ENCODE data around the gene SHOC2.

The SHOC2 gene

GRCh38 chr10:110989016-110989415 is 69.6 kb downstream of the SHOC2 start:
- no peak for DNase-seq

DNA sequence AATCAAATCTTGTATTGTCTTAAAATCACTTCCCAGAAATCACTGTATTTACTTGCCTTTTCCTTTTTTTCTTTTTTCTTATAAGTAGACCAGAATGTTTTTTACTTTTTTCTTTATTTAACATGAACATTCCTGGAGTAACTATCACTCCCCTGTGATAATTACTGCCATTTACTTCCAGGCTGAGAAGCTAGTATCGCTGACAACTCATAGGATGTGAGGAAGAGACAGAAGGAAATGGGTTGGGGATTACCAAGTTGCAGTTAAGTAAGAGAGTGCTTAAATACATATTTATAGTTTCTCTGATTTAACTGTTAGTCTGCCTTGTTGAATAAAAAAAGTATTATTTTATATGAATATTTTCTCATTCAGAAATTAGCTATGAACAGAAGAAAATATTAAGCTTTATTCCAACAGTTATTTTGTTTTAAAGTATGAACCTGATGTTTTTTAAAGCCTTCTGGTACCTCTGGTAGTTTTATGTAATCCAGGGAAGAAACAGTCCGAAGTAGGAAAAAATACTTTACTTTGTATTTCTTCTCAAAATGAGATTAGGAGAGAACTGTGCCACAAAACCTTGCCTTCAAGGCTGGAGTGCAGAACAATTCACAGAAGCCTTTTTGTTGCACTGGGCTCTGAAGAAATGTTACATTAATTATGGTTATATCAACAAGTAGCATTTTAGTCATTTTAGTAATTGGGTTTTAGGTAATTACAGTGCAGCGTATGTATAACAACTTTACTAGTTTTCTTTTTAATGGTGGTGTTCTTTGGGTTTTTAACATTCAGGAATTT is 72.8 kb downstream of the SHOC2 start:
- DNase-seq = no peak

- no peak for DNase-seq
Observed at GRCh38 chr10:110993024-110993693, 73.8 kb downstream of the SHOC2 start.

DNA sequence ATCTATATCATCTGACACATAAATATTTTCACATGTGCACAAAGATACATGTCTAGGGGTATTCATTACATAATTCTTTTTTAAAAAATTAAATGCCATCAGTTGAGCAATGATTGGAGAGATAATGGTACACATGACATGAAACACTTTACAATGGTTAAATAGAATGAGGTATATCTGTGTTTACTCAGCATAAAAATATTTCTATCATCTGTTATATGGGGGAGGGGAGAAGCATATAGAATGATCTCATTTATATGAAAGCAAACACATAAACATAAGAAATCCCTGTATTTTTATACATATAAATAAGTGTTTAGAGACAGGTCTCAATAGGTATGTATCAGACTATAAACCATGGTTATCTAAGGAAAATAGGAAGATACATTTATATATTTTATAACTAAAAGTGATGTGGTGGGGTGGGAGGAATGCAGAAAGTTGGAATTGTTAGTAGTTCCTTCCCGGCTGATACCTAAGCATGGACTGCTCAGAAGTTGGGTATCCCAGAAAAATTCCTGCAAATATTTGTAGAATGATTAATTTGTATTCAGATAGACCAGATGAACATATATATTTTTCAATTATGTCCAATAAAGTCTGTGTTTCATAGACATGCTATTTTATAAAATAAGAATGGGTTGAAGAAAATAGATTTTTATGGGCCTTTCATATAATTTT is 75.1 kb downstream of the SHOC2 start:
- no peak for DNase-seq

DNA sequence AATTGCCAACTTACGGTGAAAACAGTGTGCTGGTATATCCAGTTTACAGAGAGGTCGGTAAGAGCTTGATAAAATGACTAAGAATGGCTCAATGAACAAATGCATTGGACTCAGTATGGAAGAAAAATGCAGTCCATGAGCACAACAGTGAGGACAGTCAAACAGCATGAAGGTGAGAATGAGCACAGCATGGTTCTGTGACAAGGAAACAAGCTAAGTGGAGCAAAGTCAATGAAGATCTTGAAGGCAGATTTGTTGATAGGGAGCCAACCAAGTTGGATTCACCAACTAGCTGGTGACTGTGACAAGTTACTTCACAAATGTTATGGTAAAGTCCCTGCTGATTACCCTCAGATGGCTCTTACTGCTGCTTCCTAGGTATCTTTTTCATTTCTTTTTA is 75.9 kb downstream of the SHOC2 start:
- no peak for DNase-seq

GRCh38 chr10:110996256-110996655 is 76.9 kb downstream of the SHOC2 start:
- DNase-seq = no peak

DNA sequence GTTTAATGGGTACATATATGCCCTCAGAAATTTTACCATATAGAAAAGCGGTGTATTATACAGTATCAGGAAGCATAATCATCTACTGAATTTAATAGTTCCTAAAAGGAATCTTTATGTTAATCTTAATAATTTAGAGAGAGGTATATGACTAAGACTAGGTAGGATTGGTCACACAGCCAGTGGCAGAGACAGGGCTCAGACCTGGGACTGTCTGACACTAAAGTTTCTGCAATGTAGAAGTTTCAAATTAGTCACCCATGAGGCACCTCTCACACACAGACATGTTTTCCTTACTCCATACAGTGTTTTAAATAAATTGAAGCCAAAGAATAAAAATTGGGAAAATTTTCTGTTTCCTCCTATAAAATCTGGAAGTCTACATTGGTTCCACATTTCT is 84.6 kb downstream of the SHOC2 start:
- no peak for DNase-seq

- no peak for DNase-seq
Observed at GRCh38 chr10:111007486-111007885, 88.1 kb downstream of the SHOC2 start.

DNA sequence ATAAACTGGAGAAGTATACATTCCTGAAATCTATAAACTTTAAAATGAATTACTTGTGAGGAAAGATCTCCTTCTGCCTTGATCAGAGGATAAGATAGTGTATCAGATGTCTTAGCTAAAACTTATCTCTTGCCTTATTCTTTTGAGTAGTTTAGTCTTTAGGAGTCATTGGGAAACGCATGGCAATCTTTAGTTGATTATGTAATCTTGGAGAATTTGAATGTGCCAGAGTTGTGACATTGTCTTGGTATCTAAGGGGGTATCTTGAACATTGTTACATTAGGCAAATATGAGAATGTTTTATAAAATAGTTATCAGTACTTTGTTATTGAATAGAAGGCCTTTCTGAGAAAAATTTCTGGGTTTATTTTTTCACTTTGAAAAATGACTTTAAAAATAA is 95.8 kb downstream of the SHOC2 start:
- DNase-seq = no peak

- no peak for DNase-seq
Observed at GRCh38 chr10:111017098-111017497, 97.7 kb downstream of the SHOC2 start.

DNA sequence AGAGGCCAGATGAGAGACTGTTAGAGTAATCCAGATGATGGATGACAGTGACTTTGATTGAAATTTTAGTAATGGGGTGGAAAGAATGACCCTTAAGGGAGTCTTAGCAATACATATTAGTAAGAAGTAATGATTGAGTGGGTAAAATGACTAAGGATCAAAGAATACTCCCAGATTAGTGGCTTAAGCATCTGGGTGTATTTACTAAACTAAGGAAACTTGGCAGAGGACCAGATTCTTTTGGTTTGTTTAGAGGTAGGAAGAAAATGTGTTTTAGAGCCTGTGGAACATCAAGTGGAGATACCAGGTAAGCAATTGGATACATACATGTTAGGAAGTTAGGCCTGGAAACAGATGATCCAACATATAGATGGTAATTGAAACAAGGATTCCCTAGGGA is 98.6 kb downstream of the SHOC2 start:
- no peak for DNase-seq

DNA sequence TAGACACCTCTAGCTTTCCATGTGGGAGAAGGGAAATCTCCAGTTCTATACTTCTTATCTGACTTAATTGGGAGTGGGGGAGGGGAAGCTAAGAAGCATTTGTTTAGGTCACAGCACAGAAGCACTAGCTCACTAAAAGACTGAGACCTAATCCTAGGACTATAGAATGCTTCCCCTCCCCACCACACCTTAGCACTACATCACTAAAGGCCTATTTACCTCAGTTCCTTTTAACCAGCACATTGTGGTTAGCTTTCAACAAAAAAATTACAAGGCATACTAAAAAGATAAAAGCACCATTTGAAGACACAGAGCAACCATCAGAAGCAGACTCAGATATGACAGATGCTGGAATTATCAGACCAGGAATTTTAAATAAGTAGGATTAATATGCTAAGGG is 103.7 kb downstream of the SHOC2 start:
- DNase-seq = no peak

DNA sequence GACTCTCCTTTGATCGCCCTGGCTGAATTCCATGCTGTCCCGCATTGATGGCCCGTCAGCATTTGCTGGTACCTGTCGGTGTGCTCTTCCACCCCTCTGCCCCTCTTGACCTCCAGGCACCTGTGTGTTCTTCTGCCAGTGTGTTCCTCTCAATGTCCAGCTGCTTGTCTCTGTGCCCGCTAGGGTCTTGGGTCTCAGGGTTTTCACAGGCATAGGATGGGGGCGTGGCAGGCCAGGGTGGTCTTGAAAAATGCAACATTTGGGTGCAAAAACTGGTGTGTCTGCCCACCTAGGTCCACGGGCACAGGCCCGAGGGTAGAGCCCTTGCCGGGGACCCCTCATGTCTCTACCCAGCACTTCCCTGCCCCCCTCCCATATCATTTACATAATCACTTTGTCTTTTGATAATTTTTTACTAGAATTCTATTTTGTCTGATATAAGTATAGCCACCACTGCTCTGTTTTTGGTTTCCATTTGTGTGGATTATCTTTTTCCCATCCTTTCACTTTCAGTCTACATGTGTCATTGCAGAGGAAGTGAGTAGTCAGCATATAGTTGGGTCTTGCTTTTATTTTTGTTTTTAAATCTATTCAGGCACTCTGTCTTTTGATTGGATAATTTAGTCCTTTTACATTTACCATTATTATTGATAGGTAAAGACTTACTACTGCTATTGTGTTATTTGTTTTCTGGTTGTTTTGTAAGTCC is 110.8 kb downstream of the SHOC2 start:
- DNase-seq = no peak

DNA sequence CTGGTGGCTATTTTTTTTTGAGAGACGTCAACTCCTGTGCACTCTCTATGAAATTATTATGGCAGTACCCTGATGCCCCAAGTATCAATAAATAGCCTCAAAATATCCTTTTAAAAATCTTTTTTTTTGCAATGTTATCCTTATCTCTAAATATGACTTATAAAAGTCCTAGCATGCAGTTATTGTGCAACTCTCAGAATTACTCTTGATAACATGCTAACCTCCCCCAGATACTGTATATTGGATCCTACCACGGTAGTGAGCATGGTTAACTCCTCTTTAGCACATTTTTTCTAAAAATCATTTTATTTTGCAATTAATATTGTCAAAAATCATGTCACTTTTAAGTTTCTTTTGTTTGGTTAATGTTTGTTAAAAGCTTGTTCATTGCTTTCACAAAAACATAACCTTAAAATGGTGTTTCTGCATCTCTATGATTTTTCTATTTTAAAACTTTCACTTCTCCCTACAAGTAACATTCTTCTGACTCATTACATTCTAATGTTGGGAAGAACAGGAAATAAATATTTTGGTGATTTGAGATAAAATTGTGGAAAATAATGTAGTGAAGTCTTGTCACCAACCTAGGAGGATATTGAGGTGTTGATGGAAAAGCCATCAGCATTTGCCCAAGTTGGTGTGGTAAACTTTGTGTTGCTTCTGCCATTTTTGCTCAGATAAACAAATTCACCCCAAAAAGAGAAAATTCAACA is 115.3 kb downstream of the SHOC2 start:
- no peak for DNase-seq

GRCh38 chr10:111035542-111035941 is 116.1 kb downstream of the SHOC2 start:
- DNase-seq = no peak

DNA sequence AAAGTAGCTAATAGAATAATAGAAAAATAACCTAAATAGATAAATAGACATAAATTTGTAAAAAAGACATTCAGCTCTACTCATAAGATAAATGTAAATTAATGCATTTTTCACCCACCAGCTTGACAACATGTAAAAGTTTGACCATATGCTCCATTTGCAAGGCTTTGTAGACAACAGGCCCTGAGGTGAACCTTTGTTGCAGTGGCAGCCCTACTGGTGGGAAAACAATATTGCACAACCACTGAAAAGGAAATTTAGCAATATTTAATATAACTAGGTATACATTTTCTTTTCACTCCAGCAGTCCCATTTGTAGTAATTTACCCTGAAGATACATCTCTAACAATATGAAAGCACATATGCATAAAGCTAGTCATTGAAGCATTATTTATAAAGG is 118.5 kb downstream of the SHOC2 start:
- DNase-seq = no peak

GRCh38 chr10:111039522-111039921 is 120.1 kb downstream of the SHOC2 start:
- DNase-seq = no peak

DNA sequence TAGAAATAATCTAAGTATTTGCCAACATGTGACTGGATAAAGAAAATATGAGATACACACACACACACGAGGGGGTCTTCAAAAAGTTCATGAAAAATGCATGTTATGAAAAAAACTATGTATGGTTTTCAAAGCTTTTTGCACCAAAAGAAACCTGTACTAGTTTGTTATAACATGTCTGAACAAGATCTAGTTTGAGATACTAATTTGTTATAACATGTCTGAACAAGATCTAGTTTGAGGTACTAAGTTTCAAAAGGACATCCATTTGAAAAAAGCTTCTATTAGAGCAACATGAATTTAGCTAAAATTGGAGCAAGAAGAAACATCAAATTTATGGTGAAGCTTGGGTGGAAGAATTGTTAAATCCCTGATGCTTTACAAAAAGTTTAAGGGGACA is 137.6 kb downstream of the SHOC2 start:
- no peak for DNase-seq

All from 8988T (cell line).